Activated T-helper 1 cell treated with Interleukin-2 at 50 U/mL for 16 hours (primary cell): ENCODE data around the gene TM9SF2.
A peak's percentile ranks its signal among the peaks of the same experiment; 100 is the strongest.
"Not testable (repeated sequence)": the region's sequence is repeated elsewhere in the genome, so short reads cannot be mapped to it uniquely, and the experiment has no call there.

ENCODE experiments used
- DNase-seq: peaks from one replicate; pipeline ENCODE4 v3.0.0-alpha.2; 2020; ENCODE audit warnings: low read depth

Gene TM9SF2

DNA sequence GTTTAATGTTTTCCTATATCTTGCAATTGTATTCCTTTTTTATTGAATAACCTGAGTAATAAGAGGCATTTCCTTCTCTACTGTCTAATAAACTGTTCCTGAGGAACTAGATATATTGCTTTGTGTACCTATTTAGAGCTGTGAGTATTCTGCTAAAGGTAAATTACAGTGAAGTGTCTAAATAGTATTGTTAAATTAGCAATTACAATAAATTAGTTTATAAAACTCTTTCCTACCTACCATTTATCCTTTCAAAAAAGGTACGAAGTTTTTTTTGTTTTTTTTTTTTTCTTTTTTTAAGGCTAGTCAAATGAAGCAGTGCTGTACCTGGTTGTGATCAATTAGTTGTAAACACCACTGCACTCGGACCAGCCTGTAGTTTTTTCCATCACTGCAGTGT lies 34.8 kb downstream of the TM9SF2 start:
- DNase-seq = no peak

DNA sequence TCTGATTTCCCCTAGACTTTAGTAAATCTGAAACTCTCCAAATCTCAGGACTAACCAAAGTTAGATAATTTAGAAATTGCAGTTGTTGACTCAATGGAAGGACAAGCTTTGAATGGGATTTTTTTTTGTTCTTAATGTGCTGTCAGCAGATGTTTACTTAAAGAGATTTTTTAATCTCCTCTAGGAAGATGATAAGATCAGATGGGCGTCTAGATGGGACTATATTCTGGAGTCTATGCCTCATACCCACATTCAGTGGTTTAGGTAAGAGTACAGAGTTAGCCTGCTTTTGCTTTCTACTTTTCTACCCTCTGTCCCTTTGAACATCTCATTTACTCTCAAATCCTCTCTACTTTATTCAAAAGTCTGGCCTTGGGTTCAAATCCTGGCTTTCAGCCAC lies 39.3 kb downstream of the TM9SF2 start:
- no peak for DNase-seq

GRCh38 chr13:99542788-99543406 lies 41.6 kb downstream of the TM9SF2 start:
- DNase-seq = peak; percentile 9

- DNase-seq = no peak
Measured at GRCh38 chr13:99545361-99545760, 44.1 kb downstream of the TM9SF2 start.

DNA sequence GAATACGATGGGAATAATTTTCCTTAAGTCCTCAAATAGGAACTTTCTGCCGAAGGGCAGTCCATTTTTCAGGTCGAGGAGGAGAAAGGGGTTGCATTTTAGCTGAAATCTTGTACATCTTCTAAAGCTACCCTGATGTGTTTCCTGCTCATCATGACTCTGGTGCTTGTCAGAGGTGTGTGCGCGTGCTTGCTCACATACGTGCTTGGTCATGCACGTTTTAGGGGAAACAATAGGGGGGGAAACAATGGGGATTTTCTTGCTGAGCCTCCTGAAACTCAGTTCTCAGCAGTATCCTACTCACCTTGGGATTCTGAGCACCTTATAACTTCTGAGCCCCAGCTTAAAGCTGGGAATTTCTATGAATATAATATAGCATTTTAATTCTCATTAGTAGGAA lies 44.7 kb downstream of the TM9SF2 start:
- DNase-seq = no peak

GRCh38 chr13:99546878-99547277 lies 45.6 kb downstream of the TM9SF2 start:
- DNase-seq = no peak

DNA sequence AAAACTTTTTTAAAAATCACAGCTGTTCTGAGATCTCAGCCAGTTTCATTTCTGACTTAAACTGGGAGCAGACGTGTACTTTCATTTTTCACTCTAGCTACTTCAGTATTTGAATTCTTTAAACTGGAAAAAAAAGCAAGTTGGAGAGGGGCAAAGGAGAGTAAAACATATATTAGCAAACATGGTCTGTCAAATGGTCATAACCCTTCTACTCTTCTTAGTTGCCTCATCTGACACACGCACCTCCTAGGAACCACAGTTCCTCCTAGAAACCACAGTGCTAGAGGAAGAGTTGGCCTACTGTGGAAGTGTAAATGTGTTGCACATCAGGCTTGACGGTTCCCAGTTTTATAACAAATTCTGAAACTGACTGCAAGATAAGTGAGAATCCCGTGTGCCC lies 47.2 kb downstream of the TM9SF2 start:
- DNase-seq = no peak

DNA sequence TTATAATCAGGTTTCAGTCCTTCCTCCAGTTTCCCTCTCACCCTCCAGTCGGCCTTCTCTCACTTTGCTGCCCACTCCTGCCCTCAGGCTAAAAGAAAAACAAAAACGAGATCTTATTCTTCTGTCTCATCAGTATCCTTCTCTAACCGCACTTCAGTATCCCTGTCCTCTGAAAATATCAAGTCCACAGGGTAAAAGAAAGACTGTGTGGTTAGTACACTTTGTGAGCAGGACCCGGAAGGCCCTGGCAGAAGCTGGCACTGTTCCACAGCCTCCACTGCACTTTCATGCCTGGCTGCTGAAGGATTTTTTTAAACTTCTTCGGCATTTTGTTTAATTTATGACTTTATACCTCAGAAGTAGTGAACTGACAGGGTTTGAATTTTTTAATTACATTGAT lies 51.8 kb downstream of the TM9SF2 start:
- DNase-seq = no peak

DNA sequence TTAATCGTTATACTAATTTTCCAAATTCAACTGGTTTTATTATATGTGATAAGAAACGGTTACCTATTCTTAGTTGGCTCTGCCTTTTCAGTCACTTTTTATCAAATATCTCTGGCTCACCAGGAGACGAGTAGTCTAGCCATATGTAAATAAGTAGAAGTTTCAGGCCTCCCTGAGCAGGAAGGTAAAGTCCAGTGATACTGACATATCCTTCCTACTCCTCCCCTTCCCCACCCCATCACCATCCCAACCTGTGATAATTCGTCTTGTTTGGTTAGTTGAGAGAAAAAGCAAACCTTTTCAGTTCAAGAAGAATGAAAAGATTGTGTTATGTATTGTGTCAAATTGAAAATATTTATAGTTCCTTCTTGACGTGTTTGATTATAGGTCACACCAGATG lies 53.9 kb downstream of the TM9SF2 start:
- DNase-seq = no peak

- DNase-seq = no peak
Measured at GRCh38 chr13:99556867-99557443, 55.7 kb downstream of the TM9SF2 start.

- no peak for DNase-seq
Measured at GRCh38 chr13:99558570-99559180, 57.4 kb downstream of the TM9SF2 start.

GRCh38 chr13:99559560-99559959 lies 58.3 kb downstream of the TM9SF2 start:
- DNase-seq = no peak

DNA sequence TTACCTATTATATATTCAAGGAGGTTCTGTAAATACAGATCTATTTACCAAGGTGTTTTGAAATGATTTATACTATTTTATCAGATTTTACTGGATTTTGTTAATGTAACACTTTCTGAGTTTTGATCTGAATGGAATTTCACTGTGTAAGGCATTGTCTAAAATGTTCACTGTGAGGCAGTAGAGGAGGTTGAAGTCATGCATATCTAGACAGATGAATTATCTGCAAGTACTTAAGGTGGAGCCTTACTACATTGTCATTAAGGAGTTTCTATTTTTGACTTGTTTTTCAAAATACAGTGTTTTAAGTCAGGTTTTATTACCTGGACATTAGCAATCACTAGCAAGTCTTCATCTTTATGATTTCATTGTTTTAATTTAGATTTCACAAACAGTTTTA lies 62.1 kb downstream of the TM9SF2 start:
- DNase-seq = no peak

GRCh38 chr13:99564386-99564785 lies 63.1 kb downstream of the TM9SF2 start:
- no peak for DNase-seq

GRCh38 chr13:99565478-99566124 lies 64.3 kb downstream of the TM9SF2 start:
- DNase-seq = no peak

DNA sequence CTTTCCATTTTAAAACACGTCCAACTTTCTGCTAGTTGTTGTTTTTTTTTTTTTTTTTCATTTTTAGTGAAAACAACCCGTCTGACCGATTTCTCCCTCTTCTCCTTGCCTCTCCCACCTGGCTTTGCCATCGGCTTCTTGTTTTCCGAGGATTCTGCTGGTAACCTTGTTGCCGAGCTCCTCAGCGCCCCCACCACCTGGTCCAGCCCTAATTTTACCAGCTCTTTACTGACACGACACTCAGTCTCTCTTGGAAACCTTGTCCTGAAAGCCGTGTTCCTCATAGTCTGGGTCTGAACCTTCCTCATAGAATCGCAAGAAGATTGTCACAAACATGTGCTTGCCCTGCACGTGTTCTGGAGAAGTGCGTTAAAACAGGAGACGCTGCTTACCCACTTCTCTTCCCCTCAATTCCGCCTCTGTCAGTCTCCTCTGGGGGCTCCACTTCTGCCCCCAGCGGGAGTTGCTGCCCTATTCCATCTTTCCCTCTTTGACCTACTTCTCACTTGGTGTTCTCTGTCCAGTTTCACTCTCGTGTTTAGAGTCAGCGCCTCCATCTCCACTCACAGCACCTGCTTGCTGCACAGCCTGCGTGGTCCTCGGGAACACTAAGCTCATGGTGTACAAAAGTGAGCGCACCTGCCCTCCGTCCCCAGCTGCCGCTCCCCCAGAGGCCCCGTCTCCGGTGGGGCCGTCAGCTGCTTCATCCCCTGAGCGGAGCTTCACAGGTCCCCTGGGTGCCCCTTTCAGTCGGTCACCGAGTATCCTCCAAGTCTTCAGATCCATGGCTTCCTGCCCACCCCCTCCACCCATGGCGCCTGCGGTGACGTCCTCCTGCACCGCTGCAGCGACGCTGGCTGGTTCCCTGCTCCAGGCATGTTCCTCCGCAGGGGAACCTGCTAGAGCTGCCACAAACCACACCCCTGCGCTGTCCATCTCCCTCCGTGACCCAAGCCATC lies 65.1 kb downstream of the TM9SF2 start:
- DNase-seq = no peak

DNA sequence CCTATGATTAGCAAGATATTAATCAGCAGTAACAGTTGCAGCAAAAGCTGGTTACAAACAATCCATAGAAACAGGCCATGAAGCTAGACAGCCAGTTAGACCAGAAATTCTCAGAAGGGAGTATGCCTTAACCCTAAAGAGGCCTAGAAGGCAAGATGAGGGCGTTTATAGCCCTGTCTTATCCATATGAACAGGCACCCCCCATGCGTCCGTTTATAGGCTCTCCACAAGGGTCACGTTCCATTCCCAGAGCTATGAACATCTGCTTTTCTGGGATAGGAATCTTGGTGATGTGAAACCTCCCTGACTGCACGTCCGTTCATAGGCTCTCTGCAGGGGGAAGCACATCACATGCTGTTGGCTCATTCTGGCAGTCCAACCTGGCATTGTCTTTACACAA lies 67.6 kb downstream of the TM9SF2 start:
- not testable (repeated sequence) for DNase-seq

DNA sequence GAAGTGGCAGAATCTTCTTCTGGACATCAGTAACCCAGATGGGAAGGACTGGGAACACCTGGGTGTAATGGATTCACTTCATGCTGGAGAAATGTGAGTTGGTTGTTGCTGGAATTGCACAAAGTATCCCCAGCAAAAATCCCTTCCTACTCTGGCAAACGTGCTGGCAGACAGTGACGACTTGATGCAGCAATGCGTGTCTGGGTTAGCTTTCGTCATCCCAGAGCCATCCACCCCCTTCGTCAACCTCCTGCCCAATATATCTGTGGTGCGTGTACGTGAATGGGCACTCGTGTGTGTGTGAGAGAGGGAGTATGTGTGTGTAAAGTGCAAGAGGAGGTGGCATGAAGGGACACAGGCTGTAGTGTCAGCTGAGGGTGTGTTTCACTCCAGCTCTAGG lies 70.9 kb downstream of the TM9SF2 start:
- no peak for DNase-seq

DNA sequence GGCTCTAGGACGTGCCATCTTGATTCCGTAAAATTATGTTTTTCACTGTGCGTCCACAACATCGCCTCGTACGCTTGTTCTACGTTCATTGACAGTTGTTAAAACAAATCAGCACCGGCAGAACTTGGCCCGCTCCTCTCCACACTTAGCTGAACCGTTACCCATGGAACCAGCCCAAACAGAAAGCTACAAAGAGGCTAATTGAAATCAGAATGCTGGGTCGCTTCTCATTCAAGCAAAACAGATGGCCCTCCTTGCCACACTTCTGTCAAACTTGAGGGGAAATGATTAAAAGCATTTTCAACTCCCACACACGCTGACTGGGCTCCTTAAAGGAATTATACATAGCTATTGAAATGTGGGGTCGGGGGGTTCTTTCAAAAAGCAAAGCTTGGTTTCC lies 71.6 kb downstream of the TM9SF2 start:
- no peak for DNase-seq

GRCh38 chr13:99575376-99576120 lies 74.3 kb downstream of the TM9SF2 start:
- DNase-seq = no peak
